Measurements from ENCODE around the gene LPP. TPM values are rescaled to one million over a fixed set of nuclear protein-coding genes. Genes with fewer than 3 reads are reported as not detected.

The LPP gene
- total and polyA plus RNA-seq, 10 of the 15 experiments (the other 5 are each of a cell fraction or from before 2014, with no cell fraction given): under 0.01 to 0.62 (median 0.03) TPM

- WGBS (ENCODE audit: insufficient coverage, insufficient replicate concordance, low lambda C conversion rate, missing lambda C conversion rate): 37% methylated on average over 4 of the region's 4 CpGs
- SMC1A ChIA-PET (ENCODE audit: uncharacterized antibody, unreplicated experiment): no interaction called here
- no peak overlapping the region for H3K4me3 ChIP-seq
- in situ Hi-C loops (cut with MboI) (no loop called here), intact Hi-C loops (cut with micrococcal nuclease; ENCODE audit: unreplicated experiment) (loop anchor here (5.0 kb wide), 1 partner anchor 43 kb away; no protein-coding TSS in a partner anchor)
- no peak overlapping the region for H3K27ac ChIP-seq (ENCODE audit: control insufficient read depth, insufficient read depth)
- H3K36me3 ChIP-seq (ENCODE audit: control insufficient read depth in 2 of 2, insufficient read depth in 2 of 2, low read length in 1 of 2): no peaks in the 10 kb centered on the region
- RAD21 ChIA-PET (ENCODE audit: unreplicated experiment): interaction anchor here (1.0 kb wide), 1 partner anchor 664 kb away, joined by 4 read pairs; no protein-coding TSS in a partner anchor
- POLR2A ChIA-PET: no interaction called here
- no peak overlapping the region for H3K9ac ChIP-seq (ENCODE audit: control insufficient read depth, insufficient read depth, low read length)
- no peak for ATAC-seq
- no TSS peak for BruUV-seq (replicated peaks)
- peaks cover 8% of the 10 kb centered on the region for H3K4me1 ChIP-seq (ENCODE audit: control insufficient read depth, insufficient read depth, low read length)
- FAIRE-seq: no peak
- H4K20me1 ChIP-seq (ENCODE audit: control insufficient read depth, insufficient read depth): no peaks in the 10 kb centered on the region
- no peaks in the 10 kb centered on the region for H3K79me2 ChIP-seq (ENCODE audit: control insufficient read depth, insufficient read depth, low read length)
- no peak for TF ChIP-seq RCOR1 (conservative IDR thresholded peaks at IDR 0.05; ENCODE audit: low read depth, low read length)
- TF ChIP-seq, protein P1, sequence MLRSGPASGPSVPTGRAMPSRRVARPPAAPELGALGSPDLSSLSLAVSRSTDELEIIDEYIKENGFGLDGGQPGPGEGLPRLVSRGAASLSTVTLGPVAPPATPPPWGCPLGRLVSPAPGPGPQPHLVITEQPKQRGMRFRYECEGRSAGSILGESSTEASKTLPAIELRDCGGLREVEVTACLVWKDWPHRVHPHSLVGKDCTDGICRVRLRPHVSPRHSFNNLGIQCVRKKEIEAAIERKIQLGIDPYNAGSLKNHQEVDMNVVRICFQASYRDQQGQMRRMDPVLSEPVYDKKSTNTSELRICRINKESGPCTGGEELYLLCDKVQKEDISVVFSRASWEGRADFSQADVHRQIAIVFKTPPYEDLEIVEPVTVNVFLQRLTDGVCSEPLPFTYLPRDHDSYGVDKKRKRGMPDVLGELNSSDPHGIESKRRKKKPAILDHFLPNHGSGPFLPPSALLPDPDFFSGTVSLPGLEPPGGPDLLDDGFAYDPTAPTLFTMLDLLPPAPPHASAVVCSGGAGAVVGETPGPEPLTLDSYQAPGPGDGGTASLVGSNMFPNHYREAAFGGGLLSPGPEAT (IDR thresholded peaks at IDR 0.05; ENCODE audit: low read depth): no peak
- no peak for TF ChIP-seq TBL1XR1 (IDR thresholded peaks at IDR 0.05; ENCODE audit: low read depth, low read length)
- no peak for TF ChIP-seq CBX3 (IDR thresholded peaks at IDR 0.05; ENCODE audit: borderline replicate concordance, low read depth)
- no peak overlapping the region for H3K4me2 ChIP-seq (ENCODE audit: control insufficient read depth, insufficient read depth)
- CTCF ChIA-PET: interaction anchor here (1.2 to 1.7 kb wide), 2 partner anchors 664 to 665 kb away, joined by 4 to 5 read pairs; no protein-coding TSS in a partner anchor
- no peaks in the 10 kb centered on the region; the same call in 1 of the 3 replicates for H3K9me3 ChIP-seq (replicated peaks; ENCODE audit: control insufficient read depth, insufficient read depth, low read length)
- no peak overlapping the region for H2AFZ ChIP-seq (ENCODE audit: control insufficient read depth, low read depth, low read length)
- peaks cover 0 to 2% of the 10 kb centered on the region in 2 experiments; a peak in 1 of 4 replicates for H3K27me3 ChIP-seq (replicated peaks in 1 of 2; ENCODE audit: control insufficient read depth in 2 of 2, insufficient read depth in 2 of 2, low read length in 1 of 2)
- DNase-seq (ENCODE audit: low read depth, low spot score): no peak
Observed at GRCh38 chr3:188404701-188405100, 250.7 kb downstream of the LPP start.

DNA sequence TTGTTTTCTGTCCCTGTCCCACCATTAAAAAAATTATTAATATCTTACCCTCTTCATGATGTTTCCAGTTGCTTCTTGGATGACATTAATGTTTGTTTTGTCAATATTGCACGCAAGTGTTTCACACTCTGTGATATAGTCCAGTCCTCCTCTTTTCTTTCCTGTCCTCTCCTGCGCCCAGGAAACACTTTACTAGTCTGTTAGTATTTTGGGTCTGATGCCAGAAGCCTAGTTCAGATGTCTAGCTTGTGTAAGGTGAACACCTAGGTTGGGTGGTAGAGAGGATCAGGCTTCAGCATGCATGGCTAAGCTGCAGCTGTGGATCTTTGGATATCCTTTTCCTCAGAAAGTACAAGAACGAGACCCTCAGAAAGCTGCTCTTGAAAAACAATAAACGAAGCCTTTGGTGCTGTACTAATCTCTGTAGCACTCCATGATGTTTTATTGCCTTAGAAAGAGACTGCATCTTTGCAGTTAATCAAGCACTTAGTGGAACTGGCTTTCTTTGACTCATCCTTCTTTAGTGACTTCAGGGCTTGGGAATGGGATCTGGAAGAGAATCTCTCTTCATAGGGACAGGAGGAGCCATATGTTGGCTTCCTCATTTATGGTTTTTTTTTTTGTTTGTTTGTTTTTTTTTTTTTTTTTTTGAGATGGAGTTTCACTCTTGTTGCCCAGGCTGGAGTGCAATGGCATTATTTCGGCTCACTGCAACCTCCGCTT is 253.4 kb downstream of the LPP start:
- CTCF ChIA-PET: interaction anchor here (1.2 kb wide), 1 partner anchor 667 kb away, joined by 3 read pairs; no protein-coding TSS in a partner anchor
- H3K4me3 ChIP-seq: no peak overlapping the region
- BruUV-seq (replicated peaks): no TSS peak
- no peak for ATAC-seq
- POLR2A ChIA-PET: no interaction called here
- H3K4me2 ChIP-seq (ENCODE audit: control insufficient read depth, insufficient read depth): no peak overlapping the region
- H3K4me1 ChIP-seq (ENCODE audit: control insufficient read depth, insufficient read depth, low read length): no peaks in the 10 kb centered on the region
- no peaks in the 10 kb centered on the region for H3K79me2 ChIP-seq (ENCODE audit: control insufficient read depth, insufficient read depth, low read length)
- H3K27me3 ChIP-seq (replicated peaks in 1 of 2; ENCODE audit: control insufficient read depth in 2 of 2, insufficient read depth in 2 of 2, low read length in 1 of 2): peaks cover 0 to 3% of the 10 kb centered on the region in 2 experiments; a peak in 1 of 4 replicates
- no peak overlapping the region for H3K27ac ChIP-seq (ENCODE audit: control insufficient read depth, insufficient read depth)
- H3K36me3 ChIP-seq (ENCODE audit: control insufficient read depth in 2 of 2, insufficient read depth in 2 of 2, low read length in 1 of 2): no peaks in the 10 kb centered on the region
- RAD21 ChIA-PET (ENCODE audit: unreplicated experiment): no interaction called here
- DNase-seq (ENCODE audit: low read depth, low spot score): no peak
- in situ Hi-C loops (cut with MboI) (no loop called here), intact Hi-C loops (cut with micrococcal nuclease; ENCODE audit: unreplicated experiment) (no loop called here)
- SMC1A ChIA-PET (ENCODE audit: uncharacterized antibody, unreplicated experiment): no interaction called here
- no peak overlapping the region for H2AFZ ChIP-seq (ENCODE audit: control insufficient read depth, low read depth, low read length)
- no peaks in the 10 kb centered on the region for H4K20me1 ChIP-seq (ENCODE audit: control insufficient read depth, insufficient read depth)
- no peak for FAIRE-seq
- WGBS (ENCODE audit: insufficient coverage, insufficient replicate concordance, low lambda C conversion rate, missing lambda C conversion rate): 38% methylated on average over 4 of the region's 6 CpGs
- H3K9me3 ChIP-seq (replicated peaks; ENCODE audit: control insufficient read depth, insufficient read depth, low read length): no peaks in the 10 kb centered on the region; the same call in 1 of the 3 replicates
- no peak overlapping the region for H3K9ac ChIP-seq (ENCODE audit: control insufficient read depth, insufficient read depth, low read length)
- TF ChIP-seq ZNF217 (IDR thresholded peaks at IDR 0.05) (no peak), MYB (IDR thresholded peaks at IDR 0.05; ENCODE audit: borderline replicate concordance, low read depth, low read length) (no peak), CTCF (IDR thresholded peaks at IDR 0.05 in 2 of 3, conservative IDR thresholded peaks at IDR 0.05 in 1 of 3; ENCODE audit: control insufficient read depth in 2 of 3, extremely low read depth in 1 of 3, insufficient read depth in 1 of 3, low read depth in 3 of 3, low read length in 3 of 3) (no peak)
- TF ChIP-seq, protein P2, sequence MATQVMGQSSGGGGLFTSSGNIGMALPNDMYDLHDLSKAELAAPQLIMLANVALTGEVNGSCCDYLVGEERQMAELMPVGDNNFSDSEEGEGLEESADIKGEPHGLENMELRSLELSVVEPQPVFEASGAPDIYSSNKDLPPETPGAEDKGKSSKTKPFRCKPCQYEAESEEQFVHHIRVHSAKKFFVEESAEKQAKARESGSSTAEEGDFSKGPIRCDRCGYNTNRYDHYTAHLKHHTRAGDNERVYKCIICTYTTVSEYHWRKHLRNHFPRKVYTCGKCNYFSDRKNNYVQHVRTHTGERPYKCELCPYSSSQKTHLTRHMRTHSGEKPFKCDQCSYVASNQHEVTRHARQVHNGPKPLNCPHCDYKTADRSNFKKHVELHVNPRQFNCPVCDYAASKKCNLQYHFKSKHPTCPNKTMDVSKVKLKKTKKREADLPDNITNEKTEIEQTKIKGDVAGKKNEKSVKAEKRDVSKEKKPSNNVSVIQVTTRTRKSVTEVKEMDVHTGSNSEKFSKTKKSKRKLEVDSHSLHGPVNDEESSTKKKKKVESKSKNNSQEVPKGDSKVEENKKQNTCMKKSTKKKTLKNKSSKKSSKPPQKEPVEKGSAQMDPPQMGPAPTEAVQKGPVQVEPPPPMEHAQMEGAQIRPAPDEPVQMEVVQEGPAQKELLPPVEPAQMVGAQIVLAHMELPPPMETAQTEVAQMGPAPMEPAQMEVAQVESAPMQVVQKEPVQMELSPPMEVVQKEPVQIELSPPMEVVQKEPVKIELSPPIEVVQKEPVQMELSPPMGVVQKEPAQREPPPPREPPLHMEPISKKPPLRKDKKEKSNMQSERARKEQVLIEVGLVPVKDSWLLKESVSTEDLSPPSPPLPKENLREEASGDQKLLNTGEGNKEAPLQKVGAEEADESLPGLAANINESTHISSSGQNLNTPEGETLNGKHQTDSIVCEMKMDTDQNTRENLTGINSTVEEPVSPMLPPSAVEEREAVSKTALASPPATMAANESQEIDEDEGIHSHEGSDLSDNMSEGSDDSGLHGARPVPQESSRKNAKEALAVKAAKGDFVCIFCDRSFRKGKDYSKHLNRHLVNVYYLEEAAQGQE (IDR thresholded peaks at IDR 0.05; ENCODE audit: low read depth, low read length): no peak

Measured in GM12878 (cell line).